Osteocyte (in vitro differentiated cells): ENCODE results near the gene GCN1. TPM values are rescaled to one million over a fixed set of nuclear protein-coding genes. Genes with fewer than 3 reads are reported as not detected.

Source experiments
- DNase-seq: peaks from one replicate; pipeline ENCODE4 v3.0.0; 2021; ENCODE audit warnings: mixed read lengths; ENCODE audit not compliant: unreplicated experiment; ENCODE audit errors: extremely low spot score
- H3K27ac Mint-ChIP-seq: one replicate; pipeline ENCODE4 v1.8.0; 2021; ENCODE audit warnings: mild to moderate bottlenecking, mixed read lengths; ENCODE audit not compliant: unreplicated experiment
- H3K27me3 Mint-ChIP-seq: one replicate; pipeline ENCODE4 v1.8.0; 2021; ENCODE audit warnings: mixed read lengths; ENCODE audit not compliant: unreplicated experiment
- H3K36me3 Mint-ChIP-seq: one replicate; pipeline ENCODE4 v1.8.0; 2021; ENCODE audit warnings: mixed read lengths; ENCODE audit not compliant: unreplicated experiment
- H3K4me1 Mint-ChIP-seq: one replicate; pipeline ENCODE4 v1.8.0; 2021; ENCODE audit warnings: mixed read lengths; ENCODE audit not compliant: unreplicated experiment
- H3K4me3 Mint-ChIP-seq: one replicate; pipeline ENCODE4 v1.8.0; 2021; ENCODE audit warnings: mild to moderate bottlenecking, moderate library complexity, mixed read lengths; ENCODE audit not compliant: unreplicated experiment
- H3K9me3 Mint-ChIP-seq: one replicate; pipeline ENCODE4 v1.8.0; 2021; ENCODE audit warnings: mixed read lengths; ENCODE audit not compliant: unreplicated experiment
- CTCF ChIP-seq: fragments of 200-600 bp; sonication (generic); IDR thresholded peaks from 2 replicates; pipeline ENCODE4 v1.5.0; 2021; ENCODE audit warnings: antibody characterized with exemption, mild to moderate bottlenecking, moderate library complexity
- total RNA-seq: library from RNA; stranded (reverse); gene quantifications from 2 replicates; pipeline ENCODE4 v1.2.1, GENCODE V29; 2021

Gene GCN1
- total RNA-seq, 1 donor from 2014 or later: 115 TPM

DNA sequence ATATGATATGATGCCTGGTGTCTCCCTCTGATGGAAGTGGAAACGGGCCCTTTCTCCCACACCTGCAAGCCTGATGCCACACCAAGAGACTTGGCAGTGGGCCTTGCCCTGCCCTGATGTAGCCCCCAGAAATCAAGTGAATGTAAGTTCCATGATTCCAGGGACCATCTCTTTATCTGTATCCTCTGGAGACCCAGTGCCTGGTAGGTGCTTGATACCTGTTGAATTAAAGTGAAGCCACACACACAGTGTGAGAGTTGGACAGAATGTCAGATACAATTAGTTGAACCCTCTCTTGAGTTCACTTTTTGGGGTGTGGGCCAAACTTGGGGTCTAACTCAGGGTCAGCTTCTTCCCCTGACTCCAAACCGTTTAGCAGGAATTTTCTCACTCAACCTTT is 73.2 kb downstream of the GCN1 start:
- no peaks in the 10 kb centered on the region for H3K9me3 Mint-ChIP-seq
- H3K4me1 Mint-ChIP-seq: peaks cover 27% of the 10 kb centered on the region
- peaks cover 4% of the 10 kb centered on the region for H3K36me3 Mint-ChIP-seq
- no peak overlapping the region for H3K4me3 Mint-ChIP-seq
- no peaks in the 10 kb centered on the region for H3K27me3 Mint-ChIP-seq
- no peak for DNase-seq
- TF ChIP-seq CTCF: no peak
- H3K27ac Mint-ChIP-seq: peak overlapping the region; percentile 87

GRCh38 chr12:120119271-120119973 is 75.1 kb downstream of the GCN1 start:
- DNase-seq: no peak
- TF ChIP-seq CTCF: no peak
- no peaks in the 10 kb centered on the region for H3K36me3 Mint-ChIP-seq
- peaks cover 44% of the 10 kb centered on the region for H3K4me1 Mint-ChIP-seq
- H3K4me3 Mint-ChIP-seq: no peak overlapping the region
- no peaks in the 10 kb centered on the region for H3K9me3 Mint-ChIP-seq
- H3K27ac Mint-ChIP-seq: peak overlapping the region; percentile 87
- H3K27me3 Mint-ChIP-seq: no peaks in the 10 kb centered on the region

- no peaks in the 10 kb centered on the region for H3K9me3 Mint-ChIP-seq
- peak overlapping the region; percentile 87 for H3K27ac Mint-ChIP-seq
- DNase-seq: no peak
- H3K36me3 Mint-ChIP-seq: no peaks in the 10 kb centered on the region
- no peaks in the 10 kb centered on the region for H3K27me3 Mint-ChIP-seq
- TF ChIP-seq CTCF: no peak
- H3K4me3 Mint-ChIP-seq: peak overlapping the region; percentile 84
- H3K4me1 Mint-ChIP-seq: peaks cover 47% of the 10 kb centered on the region
Observed at GRCh38 chr12:120118321-120119061, 76.0 kb downstream of the GCN1 start.

- H3K9me3 Mint-ChIP-seq: no peaks in the 10 kb centered on the region
Observed at GRCh38 chr12:120117961-120118320, 76.6 kb downstream of the GCN1 start.

More at GRCh38 chr12:120117961-120118320, 76.6 kb downstream of the GCN1 start:
- Mint-ChIP-seq H3K27me3 (no peaks in the 10 kb centered on the region), H3K36me3 (peaks cover 3% of the 10 kb centered on the region), H3K4me3 (peak overlapping the region; percentile 84), H3K27ac (peak overlapping the region; percentile 87), H3K4me1 (peaks cover 49% of the 10 kb centered on the region)
- no peak for TF ChIP-seq CTCF
- no peak for DNase-seq
